DOHH2 (cell line): ENCODE measurements around the gene KCNQ1OT1.

Experiments
- CTCF ChIP-seq: fragments of 200-600 bp; sonication (generic); IDR thresholded peaks from one replicate; pipeline ENCODE4 v1.5.1; 2014; ENCODE audit warnings: antibody characterized with exemption, mild to moderate bottlenecking, low read depth, low read length; ENCODE audit not compliant: poor library complexity, severe bottlenecking
- EZH2phosphoT487 ChIP-seq: fragments of 200-600 bp; sonication (generic); IDR thresholded peaks from 2 replicates; pipeline ENCODE4 v1.6.1; 2017; ENCODE audit warnings: borderline replicate concordance, mild to moderate bottlenecking, antibody characterized with exemption, low read length, moderate library complexity, mixed read lengths

- no peak for TF ChIP-seq CTCF
- no peak for TF ChIP-seq EZH2phosphoT487
Measured at GRCh38 chr11:2699185-2699530, 636 bp downstream of the KCNQ1OT1 start.
